Endometrial microvascular endothelial cells (primary cell): ENCODE measurements around the gene RAET1L. TPM values are rescaled to one million over a fixed set of nuclear protein-coding genes. Genes with fewer than 3 reads are reported as not detected.

Experiments used
- in situ Hi-C: cut with HindIII; loops from 2 replicates; pipeline ENCODE4 v1.10.0; 2017; ENCODE audit warnings: low sequenced_read_pairs, low pct_unique_long_range_greater_than_20kb; ENCODE audit errors: inconsistent ontology term
- total RNA-seq: library from RNA; depleted of rRNA; stranded (reverse); fragments of >200 nt; gene quantifications from one replicate; pipeline ENCODE4 v1.2.3, GENCODE V29; 2015; ENCODE audit errors: inconsistent ontology term

The RAET1L gene
- total RNA-seq, 1 donor from 2014 or later, result not detected

- in situ Hi-C loops, result no loop called here
These were observed 22.8 kb upstream of the RAET1L start for GRCh38 chr6:150048099-150048498.

- in situ Hi-C loops, result no loop called here
These were observed 21.6 kb upstream of the RAET1L start for GRCh38 chr6:150046943-150047342.

GRCh38 chr6:150044621-150045145 is 19.4 kb upstream of the RAET1L start:
- in situ Hi-C loops, result no loop called here

GRCh38 chr6:150043501-150044412 is 18.4 kb upstream of the RAET1L start:
- in situ Hi-C loops, result no loop called here

GRCh38 chr6:150043096-150043495 is 17.8 kb upstream of the RAET1L start:
- in situ Hi-C loops, result no loop called here

GRCh38 chr6:150038202-150039062 is 13.1 kb upstream of the RAET1L start:
- in situ Hi-C loops, result no loop called here

- in situ Hi-C loops, result no loop called here
These were observed 12.3 kb upstream of the RAET1L start for GRCh38 chr6:150037526-150038201.

- in situ Hi-C loops, result no loop called here
These were observed 10.7 kb upstream of the RAET1L start for GRCh38 chr6:150036081-150036480.

- in situ Hi-C loops, result no loop called here
These were observed 8.0 kb upstream of the RAET1L start for GRCh38 chr6:150033207-150033771.

GRCh38 chr6:150032598-150032997 is 7.3 kb upstream of the RAET1L start:
- in situ Hi-C loops, result no loop called here

- in situ Hi-C loops, result no loop called here
These were observed 5.3 kb upstream of the RAET1L start for GRCh38 chr6:150030611-150031010.

- in situ Hi-C loops, result no loop called here
These were observed 4.4 kb upstream of the RAET1L start for GRCh38 chr6:150029749-150030148.

GRCh38 chr6:150029276-150029675 is 3.9 kb upstream of the RAET1L start:
- in situ Hi-C loops, result no loop called here

GRCh38 chr6:150028799-150029198 is 3.5 kb upstream of the RAET1L start:
- in situ Hi-C loops, result no loop called here

- in situ Hi-C loops, result no loop called here
These were observed 2.7 kb upstream of the RAET1L start for GRCh38 chr6:150027806-150028565.

GRCh38 chr6:150026976-150027805 is 1.9 kb upstream of the RAET1L start:
- in situ Hi-C loops, result no loop called here

GRCh38 chr6:150024646-150025155 is 631 bp downstream of the RAET1L start:
- in situ Hi-C loops, result no loop called here
